ENCODE results near the gene PLP2.

PLP2 gene

DNA sequence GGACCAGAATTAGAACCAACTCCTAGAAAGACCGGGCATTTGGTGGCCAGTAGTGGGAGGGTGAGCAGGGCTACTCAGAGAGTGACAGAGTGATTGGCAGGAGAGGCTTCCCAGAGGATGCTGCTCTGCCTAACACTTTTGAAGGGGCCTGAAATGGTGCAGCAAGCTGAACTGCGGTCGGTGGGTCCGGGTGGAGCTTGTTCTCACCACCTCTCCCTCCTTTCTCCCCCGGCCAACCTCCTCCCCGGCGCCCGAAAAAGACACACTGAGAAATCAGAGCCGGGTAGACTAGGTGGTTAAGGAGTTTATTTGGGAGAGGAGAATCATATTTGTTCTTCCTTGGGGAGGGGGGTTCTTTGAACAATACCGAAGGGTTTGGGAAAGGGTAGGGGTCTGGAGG is 15.8 kb downstream of the PLP2 start:
- DNase-seq: no peak

DNA sequence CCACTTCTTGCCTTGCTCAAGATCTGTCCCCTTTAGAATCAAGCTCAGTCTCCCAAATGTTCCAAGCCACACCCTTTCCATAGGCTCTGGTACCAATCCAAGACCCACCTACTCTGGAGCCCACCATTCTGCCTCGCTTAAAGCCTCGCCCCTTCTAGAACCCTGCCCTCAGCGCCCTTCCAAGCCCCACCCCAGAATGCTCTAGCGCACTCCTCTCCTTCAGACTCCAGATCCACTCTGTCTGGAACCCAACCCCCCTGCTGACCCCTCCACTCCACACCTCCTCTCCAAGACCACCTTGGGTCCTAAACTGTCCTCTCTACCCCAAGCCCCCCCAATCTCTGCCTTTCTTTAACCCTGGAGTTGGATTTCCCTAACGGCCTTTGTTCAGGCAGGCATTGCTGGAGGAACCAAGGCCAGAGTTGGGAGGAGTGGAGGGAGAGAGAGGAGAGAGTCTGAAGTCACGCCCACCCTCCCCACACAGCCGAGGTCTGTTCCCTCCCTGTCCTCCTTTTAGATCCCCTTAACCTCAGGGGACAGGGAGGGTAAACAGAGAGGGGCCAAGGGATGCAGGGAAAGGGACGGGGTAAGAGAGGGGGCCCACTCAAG is 16.9 kb downstream of the PLP2 start:
- no peak for DNase-seq

DNA sequence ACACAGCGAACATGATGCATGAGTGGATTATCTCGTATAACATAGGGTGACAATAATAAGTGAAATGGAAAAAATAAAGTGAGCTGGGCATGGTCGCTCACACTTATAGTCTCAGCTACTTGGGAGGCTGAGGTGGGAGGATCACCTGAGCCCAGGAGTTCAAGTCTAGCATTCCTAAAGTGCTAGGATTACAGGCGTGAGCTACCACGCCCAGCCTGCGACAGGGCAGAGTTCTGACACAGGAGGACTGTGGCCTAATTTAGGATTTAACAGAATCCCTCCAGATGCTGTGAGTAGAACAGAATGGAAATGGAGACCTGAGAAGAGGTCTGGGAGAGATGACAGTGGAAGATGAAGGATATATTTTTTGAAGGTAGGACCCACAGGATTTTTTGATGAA is 17.9 kb downstream of the PLP2 start:
- DNase-seq: no peak

DNA sequence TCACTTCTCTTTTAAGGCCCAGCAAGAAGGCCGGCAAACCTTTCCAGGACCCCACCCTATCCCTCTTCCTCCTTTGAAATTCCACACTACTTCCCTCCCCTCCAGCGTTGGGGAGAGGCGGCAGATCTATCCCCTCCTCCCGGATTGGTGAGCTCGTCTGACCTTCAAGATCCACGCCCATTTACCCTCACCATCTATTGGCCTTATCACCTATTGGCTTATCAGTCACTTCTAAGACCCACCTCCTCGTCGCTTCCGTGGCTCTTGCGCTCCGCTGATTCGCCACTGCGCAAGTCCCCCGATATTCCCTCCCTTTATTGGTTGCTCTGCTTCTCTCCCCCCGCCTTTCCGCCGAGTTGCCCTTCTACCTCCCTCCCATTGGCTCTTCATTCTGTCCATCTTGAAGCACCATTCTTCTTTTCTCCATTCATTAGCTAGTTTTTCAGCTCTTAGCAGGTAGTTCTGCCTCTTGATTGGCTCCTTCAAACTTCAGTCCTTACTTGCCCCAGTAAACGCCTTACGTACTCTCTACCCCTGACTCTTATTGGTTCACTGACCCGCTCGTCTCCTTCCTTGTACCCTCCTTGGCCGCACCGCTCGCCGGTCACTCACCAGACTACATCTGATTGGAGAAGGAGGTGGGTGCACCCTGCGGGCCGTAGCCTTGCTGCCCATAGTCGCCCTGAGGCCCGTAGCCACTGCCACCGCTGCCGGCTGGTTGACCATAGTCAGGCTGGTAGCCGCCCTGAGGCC is 19.3 kb downstream of the PLP2 start:
- peak; percentile 94 for DNase-seq

DNA sequence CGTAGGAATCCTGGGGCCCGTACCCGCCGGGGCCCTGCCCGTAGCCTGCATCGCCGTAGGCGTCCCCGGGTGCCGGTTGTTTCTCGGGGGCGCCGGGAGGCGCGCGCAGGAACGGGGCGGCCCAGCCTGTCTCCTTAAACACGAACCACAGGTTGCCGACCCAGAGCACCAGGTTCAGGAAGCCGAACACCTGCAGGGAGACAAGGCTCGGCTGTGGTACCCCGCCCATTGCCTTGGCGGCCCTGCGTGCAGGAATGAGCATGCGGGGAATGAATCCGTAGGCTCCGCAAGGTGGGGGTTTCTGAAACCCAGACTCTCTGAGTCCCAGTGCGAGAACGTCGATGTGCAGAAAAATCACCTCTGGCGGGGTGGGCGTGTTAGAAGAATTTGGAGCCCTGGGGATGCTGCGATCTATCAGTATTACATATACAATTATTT is 19.9 kb downstream of the PLP2 start:
- DNase-seq: no peak

DNA sequence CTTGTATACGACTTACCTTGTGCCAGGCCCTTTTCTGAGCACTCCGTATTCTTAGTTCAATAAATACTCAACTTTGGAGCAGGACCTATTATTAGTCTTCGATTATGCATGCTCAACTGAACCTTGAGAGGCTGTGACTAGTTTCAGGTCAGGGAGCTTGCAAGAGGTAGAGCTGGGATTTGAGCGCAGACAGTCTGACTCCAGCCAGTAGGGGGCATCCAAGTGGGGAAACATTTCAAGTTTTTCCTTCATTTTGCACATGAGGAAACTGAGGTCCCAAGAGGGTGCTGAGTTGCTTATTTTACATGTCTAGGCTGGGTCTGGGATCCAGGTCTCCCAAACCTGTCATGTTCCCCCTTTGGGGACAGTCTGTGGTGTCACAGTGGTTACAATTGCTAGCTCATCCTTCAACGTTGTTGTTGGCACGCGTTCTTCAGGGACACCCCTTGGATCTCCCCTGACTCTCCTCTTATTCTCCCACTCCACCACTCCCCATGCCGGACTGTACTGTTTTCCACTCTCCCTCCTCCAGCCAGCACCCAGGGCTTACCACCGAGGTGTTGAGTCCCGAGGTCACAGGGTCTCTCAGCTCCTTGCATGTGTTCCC is 21.1 kb downstream of the PLP2 start:
- no peak for DNase-seq

DNA sequence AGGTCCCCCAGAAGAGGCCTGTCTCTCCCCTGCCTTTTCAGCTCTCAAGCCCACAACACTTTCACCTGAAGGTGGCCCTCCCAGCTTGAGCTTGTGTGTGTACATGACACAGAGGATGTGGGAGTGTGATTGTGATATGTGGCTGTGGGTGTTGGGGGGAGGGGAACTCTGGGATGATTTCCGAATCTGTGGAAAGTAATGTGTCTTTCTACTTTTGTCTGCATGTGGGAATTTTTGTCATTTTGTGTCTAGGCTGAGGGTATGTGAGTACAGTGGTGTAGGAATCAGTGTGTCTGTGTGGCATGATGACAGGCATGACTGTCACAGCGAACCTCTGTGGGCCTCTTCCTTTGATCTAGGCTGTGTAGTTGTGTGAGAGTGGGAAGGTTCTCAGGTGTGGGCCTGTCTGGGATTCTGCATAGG is 21.9 kb downstream of the PLP2 start:
- DNase-seq: no peak

DNA sequence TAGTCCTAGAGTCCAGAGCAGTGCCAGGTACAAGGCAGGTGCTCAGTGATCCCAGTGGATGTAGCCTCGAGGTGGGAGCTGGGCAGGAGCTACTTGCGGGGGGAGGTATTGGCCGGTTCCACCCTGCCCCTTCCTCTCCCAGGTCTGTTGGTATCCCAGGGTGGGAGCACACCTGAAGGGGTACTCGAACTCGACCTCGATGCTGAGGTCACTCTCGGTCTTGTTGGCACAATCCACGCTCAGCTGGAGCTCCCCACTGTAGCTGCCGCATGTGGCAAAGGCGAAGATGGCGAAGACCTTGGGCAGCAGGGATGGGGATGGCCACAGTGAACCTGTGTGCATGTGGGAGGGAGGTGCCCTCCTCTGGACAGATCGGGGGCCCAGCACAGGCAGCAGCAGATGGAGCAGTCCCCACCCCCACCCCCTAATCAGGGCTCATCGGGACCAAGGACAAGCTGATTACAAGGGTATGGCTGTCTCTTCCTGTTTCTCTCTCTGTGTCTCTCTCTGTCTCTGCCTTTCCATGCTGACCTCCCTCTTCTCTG is 25.9 kb downstream of the PLP2 start:
- DNase-seq: no peak

DNA sequence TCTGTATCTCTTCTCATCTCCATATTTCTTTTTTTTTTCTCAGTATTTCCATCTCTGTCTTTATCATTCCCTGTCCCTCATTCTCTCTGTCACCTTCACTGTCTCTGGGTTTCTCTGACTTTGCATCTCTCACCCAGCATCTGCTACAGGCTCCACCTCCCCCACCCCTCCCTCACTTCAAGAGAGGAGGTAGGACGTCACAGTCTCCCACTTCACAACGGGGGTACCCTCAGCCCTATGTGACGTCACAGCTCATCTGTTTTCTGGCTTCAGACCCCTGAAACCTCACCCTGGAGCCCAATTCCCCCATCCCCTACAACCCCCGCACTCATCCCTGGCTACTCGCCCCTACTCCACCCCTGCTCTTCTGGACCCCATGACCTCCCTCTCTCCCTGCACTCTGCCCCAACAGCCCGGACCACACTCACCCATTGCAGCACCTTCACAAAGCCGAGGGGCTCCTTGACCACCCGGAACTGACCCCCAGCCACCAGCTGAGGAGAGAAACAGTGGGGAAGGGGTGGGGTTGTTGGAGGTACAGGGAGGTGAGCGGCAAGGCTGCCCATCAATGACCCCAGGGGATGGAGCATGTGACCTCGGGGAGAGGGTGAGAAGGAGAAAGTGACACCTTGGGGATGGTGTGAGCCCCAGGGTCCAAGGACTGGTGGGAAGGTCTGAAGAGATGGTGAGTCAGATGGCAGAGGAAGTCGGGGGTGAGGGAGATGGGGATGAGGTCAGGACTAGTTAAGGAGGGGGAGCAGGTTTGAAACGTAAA is 27.0 kb downstream of the PLP2 start:
- DNase-seq: no peak

DNA sequence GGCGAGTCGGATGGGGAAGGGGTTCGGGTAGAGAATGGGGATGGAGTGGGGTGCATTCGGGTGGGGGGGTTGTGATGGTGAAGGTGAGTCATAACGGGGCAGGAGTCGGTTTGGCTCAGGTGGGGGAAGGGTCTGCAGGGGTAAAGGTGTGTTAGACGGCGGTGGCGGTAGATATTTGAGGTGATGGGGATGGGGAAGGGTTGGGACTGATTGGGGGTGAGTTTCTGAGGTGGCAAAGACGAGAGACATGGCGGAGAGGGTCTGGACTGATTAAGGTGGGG is 27.6 kb downstream of the PLP2 start:
- DNase-seq: no peak

DNA sequence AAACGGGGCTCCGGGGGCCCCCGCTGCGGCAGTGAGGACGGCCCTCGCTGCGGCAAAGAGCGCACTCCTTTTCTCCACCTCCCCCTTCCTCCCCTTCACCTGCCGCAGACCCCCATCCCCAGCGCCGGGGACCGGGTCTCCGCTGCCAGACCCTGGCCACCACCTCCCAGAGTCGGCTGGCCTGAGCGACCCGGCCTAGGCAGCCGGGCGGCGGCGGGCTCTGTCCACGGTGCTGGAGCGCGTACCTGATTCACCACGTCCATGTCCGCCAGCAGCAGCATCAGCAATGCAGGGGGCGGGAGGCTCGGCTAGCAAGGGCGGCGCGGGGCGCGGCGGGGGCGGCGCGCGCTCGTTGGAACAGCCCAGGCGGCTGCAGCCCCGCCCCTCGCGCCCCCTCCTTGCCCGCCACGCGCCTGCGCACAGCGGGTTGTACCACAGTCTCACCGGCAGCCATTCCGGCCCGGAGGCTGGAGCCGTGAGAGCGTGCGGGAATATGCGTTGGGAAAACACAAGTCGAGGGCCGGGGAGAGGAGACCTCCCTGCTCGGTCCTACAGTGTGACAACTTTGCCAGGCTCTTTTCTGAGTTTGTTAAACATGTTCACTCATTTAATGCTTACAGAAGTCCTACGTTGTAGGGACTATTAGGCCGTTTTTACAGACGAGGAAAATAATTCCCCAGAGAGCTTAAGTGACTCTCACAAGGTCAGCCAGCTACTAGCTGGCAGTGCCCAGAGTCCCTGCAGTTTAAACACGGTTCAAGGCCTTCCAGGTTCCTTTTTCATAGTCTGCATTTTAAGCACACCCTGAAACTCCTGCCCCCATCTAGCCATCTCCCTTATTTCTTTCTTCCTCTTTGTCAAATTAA is 28.4 kb downstream of the PLP2 start, which contains the start of gene SYP:
Gene SYP, minus strand, starts transcription at position 288 of the 866 bp plus-strand sequence. Its CDS starts 7 bp downstream, at position 281.
- peak; percentile 40 for DNase-seq

DNA sequence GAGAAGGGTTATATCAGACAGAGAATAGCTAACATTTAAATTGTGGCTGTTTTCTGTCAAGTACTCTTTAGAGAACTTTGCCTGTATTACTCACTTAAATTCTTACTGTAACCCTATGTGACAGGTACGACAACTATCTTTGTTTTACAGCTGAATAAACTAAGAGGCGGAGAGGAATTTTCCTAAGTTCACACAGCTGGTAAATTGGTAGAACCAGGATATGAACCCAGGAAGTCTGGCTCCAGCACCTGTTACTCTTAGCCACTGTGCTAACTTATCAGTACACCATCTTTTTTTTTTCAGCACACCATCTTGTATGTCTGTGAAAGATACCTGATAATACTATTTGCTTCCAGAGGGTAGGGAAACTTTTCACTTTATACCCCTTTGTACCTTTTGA is 30.3 kb downstream of the PLP2 start:
- DNase-seq: no peak

DNA sequence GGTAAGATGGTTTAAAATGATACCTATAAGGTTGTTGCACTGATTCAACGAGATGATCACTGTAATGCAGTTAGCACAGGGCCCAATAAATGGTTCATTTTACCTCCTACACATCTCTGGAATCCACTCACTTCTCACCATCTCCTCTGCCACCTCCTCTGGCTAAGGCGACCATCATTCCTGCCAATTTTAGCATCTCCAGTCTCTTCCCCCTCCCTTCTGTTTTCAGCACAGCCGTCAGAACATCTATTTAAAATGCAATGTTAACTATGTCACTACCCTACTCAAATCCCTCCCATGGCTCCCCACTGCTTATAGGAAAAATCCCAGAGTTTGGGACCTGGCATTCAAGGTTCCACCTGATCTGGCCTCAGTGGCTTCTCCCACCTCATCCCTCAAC is 31.8 kb downstream of the PLP2 start:
- no peak for DNase-seq

DNA sequence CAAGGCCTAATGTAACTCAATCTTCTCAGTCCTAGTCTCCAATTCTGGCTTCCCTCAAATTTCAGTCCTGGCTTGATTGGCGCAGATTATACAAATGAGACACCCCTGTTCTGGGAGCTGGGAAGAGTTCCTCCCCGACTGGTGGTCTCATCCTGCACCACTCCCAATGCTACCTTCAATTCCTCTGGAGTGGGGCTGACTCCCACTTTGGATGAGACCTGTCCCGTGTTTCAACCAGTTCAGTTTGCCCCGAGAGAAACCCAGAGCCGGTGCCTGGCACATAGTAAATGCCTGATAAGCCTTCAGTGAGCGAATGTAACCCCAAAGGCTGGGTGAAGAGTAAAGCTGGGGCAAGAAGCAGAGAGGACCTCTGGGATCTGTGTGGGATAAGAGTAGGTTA is 32.3 kb downstream of the PLP2 start:
- no peak for DNase-seq

DNA sequence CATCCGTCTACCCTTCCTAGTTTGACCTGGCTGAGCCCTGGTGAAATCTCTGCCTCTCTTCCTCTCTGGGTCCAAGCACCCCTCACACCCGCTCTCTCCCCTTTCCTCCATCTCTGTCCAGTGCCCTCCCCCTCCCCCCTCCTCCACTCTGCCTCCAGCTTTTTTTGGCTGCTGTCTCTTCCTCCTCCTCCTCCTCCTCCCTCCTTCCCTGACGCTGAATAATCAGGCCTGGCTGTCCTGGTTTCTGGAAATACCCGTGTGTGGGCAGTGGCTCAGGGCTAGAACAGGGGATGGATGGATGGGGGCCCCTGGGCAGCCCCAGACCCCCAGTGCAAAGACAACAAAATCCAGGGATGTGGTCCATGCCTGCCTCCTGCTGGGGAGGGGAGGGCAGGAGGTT is 33.0 kb downstream of the PLP2 start:
- no peak for DNase-seq

DNA sequence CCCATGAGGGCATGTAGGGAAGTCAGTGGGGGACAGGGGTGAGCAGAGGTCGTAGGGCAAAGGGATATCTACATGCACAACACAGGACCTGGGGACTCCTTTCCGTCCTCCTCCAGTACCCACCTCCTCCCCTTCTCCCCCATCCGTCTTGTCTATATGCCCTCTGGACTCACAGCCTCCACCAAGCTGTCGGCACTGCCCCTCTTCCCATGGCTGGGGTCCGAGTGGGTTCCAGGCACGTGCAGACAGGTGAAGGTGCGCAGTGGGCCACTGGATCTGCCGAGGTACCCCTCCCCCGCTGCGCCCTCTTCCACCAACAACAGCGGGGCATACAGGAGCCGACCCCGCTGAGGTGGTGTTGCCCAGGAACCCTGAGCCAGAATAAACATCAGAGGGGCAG is 33.7 kb downstream of the PLP2 start:
- DNase-seq: no peak

DNA sequence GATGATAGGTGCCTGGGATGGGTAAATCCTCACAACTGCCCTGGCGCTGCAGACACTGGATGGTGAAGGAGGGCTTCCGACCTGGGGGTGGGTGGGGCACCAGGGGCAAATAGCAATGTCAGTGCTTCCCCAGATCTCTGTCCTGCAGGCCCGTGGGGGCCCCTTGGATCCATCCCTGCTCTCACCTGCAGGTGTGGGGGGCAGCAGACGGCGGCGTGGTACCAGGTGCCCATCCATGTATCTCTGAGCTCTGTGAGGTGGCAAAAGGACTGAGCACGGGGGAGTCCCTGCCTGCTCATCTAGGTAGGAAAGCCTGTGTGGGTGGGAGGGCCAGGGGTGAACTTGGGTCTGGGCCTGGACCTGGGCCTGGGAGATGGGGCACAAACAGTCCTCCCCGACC is 34.8 kb downstream of the PLP2 start:
- no peak for DNase-seq

DNA sequence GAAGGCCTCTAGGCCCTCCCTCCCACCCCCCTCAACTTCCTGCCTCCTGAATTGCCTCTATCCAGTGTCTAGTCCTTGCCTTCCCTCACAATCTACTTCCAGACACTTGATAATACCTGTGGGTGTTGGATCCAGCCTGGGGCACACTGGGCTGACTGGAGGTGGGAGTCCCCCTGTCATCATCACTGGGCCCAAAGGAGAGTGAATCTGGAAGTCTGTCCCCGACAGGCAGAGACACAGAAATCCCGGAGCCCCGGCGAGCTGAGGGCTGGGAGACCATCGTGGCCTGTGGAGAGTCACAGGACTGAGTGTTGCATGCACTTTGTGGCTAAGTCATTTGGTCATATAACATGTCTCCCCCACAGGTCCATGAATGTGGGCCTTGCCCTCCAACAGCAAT is 36.7 kb downstream of the PLP2 start:
- DNase-seq: no peak

DNA sequence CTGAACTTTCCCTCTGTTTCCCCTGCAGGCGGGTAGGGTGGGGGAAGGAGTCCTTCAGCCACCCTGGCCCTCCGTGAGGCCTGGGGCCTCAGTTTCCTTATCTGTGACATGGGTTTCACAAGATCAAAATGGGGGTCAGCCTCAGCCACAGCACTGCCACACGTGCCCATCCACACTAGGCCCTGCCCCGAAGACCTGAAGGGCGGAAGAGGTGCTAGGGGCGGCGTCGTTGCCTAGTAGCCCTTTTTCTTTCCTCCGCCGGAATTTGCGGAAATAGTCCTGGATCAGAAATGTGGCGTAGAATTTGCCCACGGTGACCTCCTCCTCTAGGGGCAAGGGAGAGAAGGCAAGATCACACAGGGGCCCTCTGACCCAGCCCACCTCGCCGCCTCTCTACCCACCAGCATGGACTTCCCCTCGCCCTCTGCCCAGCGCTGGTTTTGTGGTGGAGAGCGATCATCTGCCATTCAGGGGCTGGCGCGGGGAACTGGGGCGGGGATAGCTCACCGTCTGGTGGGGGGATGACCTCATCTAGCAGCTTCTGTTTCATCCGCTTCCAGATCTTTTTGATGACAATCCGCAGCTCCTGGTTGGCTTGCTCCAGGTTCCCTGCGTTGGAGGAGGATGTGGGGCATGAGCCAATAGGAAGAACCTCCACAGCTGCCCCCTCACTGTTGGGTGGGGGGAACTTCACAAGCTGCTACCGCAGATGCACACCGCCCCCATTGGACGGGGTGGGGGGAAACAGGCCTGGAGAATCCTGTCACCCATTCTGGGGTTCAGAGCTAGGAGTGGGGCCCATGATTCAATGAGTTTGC is 37.9 kb downstream of the PLP2 start:
- DNase-seq: no peak

DNA sequence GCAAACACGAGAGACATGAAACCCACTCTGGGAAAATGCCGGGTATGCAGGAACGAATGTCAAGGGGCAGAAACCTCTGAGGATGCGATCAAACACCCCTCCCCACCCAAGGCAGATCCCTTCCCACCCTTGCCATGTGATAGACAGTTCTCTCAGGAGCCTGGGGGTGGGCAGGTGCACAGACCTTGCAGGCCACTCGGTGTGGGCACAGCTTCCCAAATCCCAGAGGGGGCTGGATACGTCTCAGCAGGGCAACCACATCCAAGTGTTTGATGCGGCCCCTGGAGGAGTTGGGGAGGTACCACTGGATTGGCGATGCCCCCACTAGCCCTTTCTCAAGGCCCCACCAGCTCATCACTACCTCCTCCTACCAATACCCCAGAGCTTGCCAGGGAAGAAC is 38.7 kb downstream of the PLP2 start:
- no peak for DNase-seq

DNA sequence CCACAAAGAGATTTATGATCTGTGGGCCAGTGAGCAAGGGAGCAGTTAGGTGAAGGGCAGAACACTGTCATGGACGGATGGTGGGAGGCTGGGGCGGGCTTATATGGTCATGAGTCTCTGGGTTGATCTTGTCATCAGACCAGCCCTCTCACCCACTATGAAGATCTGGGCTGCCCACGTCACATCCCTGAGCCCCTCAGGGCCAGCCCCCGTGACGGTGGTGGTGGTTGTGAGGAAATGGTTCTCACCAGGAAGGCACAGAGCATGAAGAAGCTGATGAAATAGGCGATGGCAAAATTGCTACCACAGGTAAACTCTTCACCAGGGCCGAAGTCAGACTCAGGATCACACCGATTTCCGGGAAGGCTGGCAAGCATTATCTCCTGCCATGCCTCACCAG is 39.4 kb downstream of the PLP2 start:
- no peak for DNase-seq

DNA sequence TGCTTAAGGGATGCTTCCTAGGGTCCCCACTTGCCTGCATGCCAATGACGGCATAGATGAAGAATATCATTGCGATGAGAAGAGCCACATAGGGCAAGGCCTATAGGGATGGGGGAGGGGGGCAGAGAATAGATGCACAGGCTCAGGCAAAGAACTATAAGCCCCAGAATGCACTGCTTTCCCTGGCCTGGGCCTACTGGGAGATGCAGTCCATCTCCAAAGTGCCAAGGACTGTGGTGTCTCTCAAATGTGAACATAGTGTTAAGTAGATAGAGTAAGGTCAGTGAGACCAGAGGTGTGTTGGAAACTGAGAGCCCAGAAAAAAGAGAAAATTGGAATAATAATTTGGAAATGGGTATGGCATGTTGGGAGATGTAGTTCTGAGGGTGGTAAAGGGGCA is 40.5 kb downstream of the PLP2 start:
- DNase-seq: no peak
